Urinary bladder (tissue), 4 donors: Measurements from ENCODE around the gene HLA-DPA1. TPM values are rescaled to one million over a fixed set of nuclear protein-coding genes. Genes with fewer than 3 reads are reported as not detected.

ENCODE experiments used
- DNase-seq: peaks from one replicate; pipeline ENCODE4 v3.0.0-alpha.2; 2015; ENCODE audit errors: extremely low spot score
- H3K27ac ChIP-seq: one replicate; pipeline ENCODE4 v1.5.1; 2013; ENCODE audit warnings: low read depth, mild to moderate bottlenecking, moderate library complexity
- H3K36me3 ChIP-seq: one replicate; pipeline ENCODE4 v1.6.1; 2013; ENCODE audit warnings: mild to moderate bottlenecking, moderate library complexity; ENCODE audit not compliant: insufficient read depth
- H3K4me1 ChIP-seq: one replicate; pipeline ENCODE4 v1.6.1; 2013; ENCODE audit warnings: mild to moderate bottlenecking, moderate library complexity; ENCODE audit not compliant: insufficient read depth
- H3K4me3 ChIP-seq: one replicate; pipeline ENCODE4 v1.5.1; 2013; ENCODE audit warnings: low read depth, low read length
- WGBS: extraction: QIAGEN DNeasy Blood & Tissue Kit; methylation state at CpG from one replicate; pipeline ENCODE4 v1.1.7; 2013; 5-methylcytosine and 5-hydroxymethylcytosine counted together
- polyA plus RNA-seq: library from polyadenylated mRNA; stranded (reverse); fragments of 200-250 nt; gene quantifications from one replicate; pipeline ENCODE4 v1.2.3, GENCODE V29; 2013
- total RNA-seq: library from RNA; depleted of rRNA; stranded (reverse); fragments of >200 nt; gene quantifications from one replicate; pipeline ENCODE4 v1.2.3, GENCODE V29; 2014
- donor health status: healthy with polysubstance abuse.
- donor health status: healthy.

The HLA-DPA1 gene
- total and polyA plus RNA-seq, 2 donors: 25.4 to 51.6 TPM

DNA sequence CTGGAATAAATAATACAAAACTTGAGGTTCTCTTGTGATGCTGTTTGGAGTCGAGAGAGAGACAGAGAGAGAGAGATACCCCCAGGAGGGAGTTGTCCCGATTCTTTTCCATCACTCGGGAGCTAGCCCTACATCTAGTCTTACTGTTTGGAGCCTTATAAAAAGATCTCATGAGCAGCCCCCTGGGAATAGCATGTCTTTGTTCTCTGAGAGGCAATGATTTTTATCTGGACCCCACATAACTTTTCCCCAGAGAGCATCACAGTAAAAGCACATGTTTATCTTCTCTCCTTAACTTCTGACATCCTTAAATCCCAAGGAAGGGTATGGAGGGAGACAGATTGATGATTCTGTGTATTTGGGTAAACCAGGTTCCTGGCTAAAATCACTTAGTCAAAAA lies 43.2 kb downstream of the HLA-DPA1 start:
- DNase-seq: no peak
- Histone ChIP-seq H3K27ac (no peak overlapping the region), H3K4me1 (no peaks in the 10 kb centered on the region), H3K36me3 (no peaks in the 10 kb centered on the region), H3K4me3 (no peak overlapping the region)
- 27% methylated on average over 3 of the region's 3 CpGs for WGBS

DNA sequence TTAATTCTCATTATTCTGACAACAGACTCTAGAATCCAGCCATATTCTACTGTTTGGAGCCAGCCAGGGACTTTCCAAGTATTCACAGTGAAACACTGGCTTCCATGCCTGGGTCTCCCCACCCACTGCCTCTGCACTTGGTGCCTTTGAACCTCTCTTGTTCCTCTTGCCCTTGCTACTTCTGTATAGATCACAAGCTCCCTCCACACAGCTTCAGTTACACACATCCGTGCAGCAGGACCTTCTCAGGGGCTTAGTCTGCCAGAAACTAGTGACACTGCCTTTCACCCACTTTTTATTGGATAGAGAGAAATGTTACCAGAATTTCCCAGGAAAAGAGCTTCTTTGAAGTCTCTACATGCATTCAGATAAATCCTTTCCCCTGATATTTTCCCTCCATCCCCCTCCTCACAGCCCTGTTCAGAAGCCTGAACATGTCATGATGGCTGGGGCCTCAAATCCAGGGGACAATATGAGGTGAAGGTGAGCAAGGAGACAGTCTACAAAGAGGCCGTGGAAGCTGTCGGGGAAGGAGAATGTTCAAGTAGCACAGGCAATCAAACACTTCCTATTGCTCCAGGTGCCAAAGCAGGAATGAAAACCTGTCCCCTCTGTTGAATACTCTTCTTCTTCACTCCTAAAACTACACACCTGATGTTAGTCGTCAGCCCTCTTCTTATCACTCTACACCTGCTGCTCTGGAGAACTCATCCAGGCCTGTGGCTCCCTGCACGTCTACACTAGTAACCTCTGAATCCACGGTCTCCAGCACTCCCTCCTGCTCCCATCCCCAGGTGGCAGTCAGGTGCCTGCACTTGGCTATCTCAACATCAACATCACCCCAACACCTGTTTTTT lies 43.9 kb downstream of the HLA-DPA1 start:
- Histone ChIP-seq H3K36me3 (no peaks in the 10 kb centered on the region), H3K4me1 (no peaks in the 10 kb centered on the region), H3K27ac (no peak overlapping the region), H3K4me3 (no peak overlapping the region)
- no peak for DNase-seq
- 45% methylated on average over 6 of the region's 6 CpGs for WGBS

DNA sequence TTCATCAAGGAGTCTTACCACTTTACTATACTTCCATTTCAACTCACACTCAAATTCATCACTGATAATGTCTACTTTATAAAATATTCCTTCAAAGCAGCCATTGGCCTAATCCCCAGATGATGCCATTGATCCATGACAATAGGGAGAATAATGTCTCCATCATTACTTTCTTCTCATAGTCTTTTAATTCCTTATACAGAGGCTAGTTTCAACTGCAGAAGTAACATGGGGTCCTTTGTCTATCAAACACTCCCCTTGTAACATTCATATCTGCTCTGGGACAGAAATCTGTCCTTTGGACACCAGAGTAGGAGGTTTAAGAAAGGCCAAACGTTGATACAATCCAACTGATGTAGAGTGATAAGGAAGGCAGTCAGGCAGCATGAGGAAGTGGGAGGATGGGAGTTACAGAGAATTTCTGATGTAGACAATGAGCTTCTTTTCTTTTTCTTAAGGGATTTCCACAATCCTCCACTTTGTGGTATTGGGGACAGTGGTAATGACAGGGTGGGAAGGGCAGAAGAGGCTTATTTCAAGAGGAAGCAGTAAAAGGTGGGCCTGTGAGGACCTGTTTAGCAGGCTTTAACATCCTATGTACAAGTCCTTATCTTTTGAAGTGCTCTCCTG lies 45.1 kb downstream of the HLA-DPA1 start:
- no peak overlapping the region for H3K27ac ChIP-seq
- H3K4me1 ChIP-seq: no peaks in the 10 kb centered on the region
- no peaks in the 10 kb centered on the region for H3K36me3 ChIP-seq
- DNase-seq: no peak
- 3% methylated on average over 1 of the region's 1 CpG for WGBS
- no peak overlapping the region for H3K4me3 ChIP-seq

DNA sequence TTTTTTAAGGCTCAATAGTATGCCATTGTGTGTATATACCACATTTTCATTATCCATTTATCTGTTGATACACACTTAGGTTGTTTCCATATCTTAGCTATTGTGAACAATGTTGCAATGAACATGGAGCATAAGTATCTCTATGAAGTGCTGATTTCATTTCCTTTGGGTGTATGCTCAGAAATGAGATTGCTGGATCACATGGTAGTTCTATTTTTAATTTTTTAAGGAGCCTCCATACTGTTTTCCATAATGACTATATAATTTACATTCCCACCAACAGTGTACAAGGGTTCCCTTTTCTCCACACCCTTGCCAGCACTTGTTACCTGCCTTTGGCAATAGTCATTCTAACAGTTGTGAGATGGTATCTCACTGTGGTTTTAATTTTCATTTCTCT lies 48.9 kb downstream of the HLA-DPA1 start:
- no peak overlapping the region for H3K4me3 ChIP-seq
- H3K36me3 ChIP-seq: no peaks in the 10 kb centered on the region
- no peak for DNase-seq
- no peak overlapping the region for H3K27ac ChIP-seq
- H3K4me1 ChIP-seq: no peaks in the 10 kb centered on the region

DNA sequence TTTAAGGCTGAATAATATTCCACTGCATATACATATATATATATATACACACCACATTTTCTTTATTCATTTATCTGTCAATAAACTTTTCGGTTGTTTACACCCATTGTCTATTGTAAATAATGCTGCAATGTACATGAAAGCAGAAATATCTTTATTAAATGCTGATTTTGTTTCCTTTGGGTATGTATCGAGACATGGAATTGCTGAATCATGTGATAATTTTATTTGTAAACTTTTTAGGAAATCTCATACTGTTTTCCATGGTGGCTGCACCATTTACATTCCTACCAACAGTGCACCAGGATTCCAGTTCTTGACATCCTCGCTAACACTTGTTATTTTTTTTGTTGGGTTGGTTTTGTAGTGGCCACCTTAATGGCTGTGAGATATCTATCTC lies 49.9 kb downstream of the HLA-DPA1 start:
- H3K4me3 ChIP-seq: no peak overlapping the region
- WGBS: 56% methylated on average over 3 of the region's 3 CpGs
- no peak for DNase-seq
- H3K4me1 ChIP-seq: no peaks in the 10 kb centered on the region
- no peaks in the 10 kb centered on the region for H3K36me3 ChIP-seq
- no peak overlapping the region for H3K27ac ChIP-seq

DNA sequence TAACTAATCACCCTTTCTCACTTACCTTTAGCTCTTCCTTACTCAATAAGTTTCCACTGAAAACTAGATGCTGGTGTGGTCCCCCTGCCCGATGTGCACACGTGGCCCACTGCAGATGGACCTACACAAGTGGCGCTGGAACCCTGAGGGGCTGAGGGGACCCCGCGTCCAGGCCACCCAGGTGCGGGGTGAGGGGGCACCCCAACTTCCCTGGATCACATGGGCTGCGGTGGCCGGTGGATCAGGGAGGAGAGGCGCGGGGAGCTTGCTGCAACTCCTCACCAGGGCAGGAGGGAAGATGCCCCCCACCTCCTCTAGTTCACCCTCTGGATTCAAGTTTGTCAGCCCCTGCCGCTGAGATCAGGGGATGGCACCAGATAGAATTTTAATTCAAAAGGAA lies 51.5 kb downstream of the HLA-DPA1 start:
- Histone ChIP-seq H3K27ac (no peak overlapping the region), H3K4me3 (no peak overlapping the region), H3K4me1 (no peaks in the 10 kb centered on the region), H3K36me3 (no peaks in the 10 kb centered on the region)
- WGBS: 88% methylated on average over 11 of the region's 11 CpGs
- DNase-seq: no peak

DNA sequence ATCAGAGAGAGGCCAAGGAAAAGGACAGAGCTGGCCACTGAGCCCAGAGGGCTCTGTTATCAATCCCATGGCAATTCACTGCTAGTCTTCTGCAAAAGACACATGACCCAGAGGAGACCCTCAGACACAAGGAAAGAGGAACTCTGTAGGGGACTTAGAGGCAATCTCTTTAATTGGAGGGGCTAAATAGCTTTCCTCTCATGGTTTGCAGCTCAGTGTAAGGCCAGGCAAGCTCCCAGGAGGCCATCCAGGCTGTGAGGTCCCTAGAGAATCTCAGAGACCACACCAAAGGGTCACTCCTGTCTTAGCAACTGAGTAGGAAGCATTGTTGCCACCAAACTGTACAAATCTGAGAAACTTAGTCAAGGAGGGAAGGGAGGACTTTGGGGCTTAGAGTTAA lies 54.1 kb downstream of the HLA-DPA1 start:
- Histone ChIP-seq H3K4me1 (no peaks in the 10 kb centered on the region), H3K27ac (peak overlapping the region; percentile 75), H3K4me3 (no peak overlapping the region), H3K36me3 (no peaks in the 10 kb centered on the region)
- DNase-seq: no peak

DNA sequence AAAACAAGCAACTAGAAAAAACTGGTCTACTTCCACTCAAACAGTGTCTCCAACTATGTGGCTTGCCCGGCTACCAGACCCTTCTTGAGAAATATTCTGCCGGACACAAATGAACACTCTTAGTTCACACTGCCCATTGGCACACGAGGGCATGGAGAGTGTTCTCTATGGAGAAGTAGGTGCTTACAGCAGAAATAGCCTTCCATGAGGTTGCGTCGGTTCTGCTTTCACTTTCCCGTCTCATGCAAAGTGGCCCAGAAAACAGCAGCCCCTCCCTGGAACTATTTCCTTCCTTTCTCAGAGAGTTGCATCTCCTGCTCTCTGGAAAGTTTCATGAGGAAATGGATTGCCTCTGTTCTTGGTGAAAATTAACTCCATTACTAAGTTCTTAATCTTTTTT lies 54.5 kb downstream of the HLA-DPA1 start:
- Histone ChIP-seq H3K36me3 (no peaks in the 10 kb centered on the region), H3K4me3 (peak overlapping the region; percentile 15), H3K4me1 (no peaks in the 10 kb centered on the region), H3K27ac (peak overlapping the region; percentile 75)
- no peak for DNase-seq
- 10% methylated on average over 6 of the region's 6 CpGs for WGBS

DNA sequence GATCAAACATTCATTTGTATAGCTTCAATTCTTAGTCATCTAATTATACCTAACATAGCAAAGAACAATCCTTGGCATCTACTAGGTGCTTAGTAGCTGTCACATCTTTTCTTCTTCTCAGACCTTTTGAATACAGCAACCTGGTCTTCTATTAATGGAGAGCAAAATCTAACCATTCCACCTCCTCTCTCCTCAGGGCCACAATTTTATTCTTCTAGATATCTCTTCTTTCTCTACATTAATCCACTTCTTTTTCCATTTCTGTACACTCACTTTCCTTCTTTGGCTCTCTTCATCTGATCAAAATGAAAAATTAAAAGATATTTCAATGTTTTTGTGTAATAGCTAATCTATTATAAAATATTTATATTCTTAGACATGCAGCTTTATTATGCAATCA lies 55.0 kb downstream of the HLA-DPA1 start:
- no peak overlapping the region for H3K4me3 ChIP-seq
- H3K36me3 ChIP-seq: no peaks in the 10 kb centered on the region
- no peak overlapping the region for H3K27ac ChIP-seq
- no peak for DNase-seq
- no peaks in the 10 kb centered on the region for H3K4me1 ChIP-seq

DNA sequence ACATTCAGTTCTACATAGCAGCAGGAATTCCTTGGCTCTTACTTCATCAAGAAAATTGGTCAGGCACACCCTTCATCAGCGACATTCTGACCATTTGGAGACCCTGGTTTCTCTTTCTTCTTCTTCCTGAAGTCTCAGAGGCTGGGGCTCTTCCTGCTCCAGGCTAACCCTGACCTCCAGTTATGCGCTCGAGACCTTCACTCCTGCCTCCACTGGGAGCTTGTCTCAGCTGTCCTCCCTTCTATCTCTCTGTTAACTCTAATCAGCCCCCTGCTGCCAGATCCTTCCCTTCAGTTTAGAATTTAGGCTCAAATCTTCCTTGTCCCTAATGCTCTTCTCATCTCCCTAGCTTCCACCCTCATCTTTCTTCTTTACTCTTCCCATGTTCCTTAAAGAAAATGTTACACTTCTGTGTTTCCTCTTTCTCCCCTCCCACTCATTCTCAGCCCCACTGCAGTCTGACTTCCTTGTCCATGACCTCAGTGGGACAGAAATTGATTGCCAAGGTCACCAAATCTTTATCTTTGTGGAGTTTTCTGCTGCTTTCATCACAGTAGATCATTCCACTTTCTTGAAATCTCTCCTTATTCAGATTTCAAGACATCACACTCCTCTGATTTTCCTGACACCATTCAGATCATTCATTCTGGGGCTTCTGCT lies 55.6 kb downstream of the HLA-DPA1 start:
- Histone ChIP-seq H3K27ac (no peak overlapping the region), H3K4me1 (no peaks in the 10 kb centered on the region), H3K4me3 (no peak overlapping the region), H3K36me3 (no peaks in the 10 kb centered on the region)
- 85% methylated on average over 3 of the region's 3 CpGs for WGBS
- DNase-seq: no peak

DNA sequence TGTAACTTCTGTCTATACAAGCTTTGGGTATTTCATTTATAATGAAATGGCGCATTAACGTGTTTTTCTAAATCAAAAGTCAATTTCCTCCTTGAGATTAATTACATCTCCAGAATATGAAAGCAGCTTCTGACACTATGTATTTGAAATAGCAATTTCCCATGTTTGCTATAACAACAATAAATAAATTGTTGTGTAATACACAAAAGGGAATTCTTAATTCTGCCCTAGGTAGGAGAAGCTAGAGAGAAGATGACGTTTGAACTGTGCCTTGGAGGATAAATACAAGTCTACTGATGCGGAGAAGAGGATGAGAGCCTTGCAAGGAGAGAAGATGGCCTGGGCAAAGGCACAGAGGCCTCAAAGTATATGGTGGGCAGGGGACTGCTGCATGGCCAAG lies 56.4 kb downstream of the HLA-DPA1 start:
- 71% methylated on average over 4 of the region's 4 CpGs for WGBS
- Histone ChIP-seq H3K4me1 (no peaks in the 10 kb centered on the region), H3K36me3 (no peaks in the 10 kb centered on the region), H3K27ac (no peak overlapping the region), H3K4me3 (no peak overlapping the region)
- DNase-seq: no peak

DNA sequence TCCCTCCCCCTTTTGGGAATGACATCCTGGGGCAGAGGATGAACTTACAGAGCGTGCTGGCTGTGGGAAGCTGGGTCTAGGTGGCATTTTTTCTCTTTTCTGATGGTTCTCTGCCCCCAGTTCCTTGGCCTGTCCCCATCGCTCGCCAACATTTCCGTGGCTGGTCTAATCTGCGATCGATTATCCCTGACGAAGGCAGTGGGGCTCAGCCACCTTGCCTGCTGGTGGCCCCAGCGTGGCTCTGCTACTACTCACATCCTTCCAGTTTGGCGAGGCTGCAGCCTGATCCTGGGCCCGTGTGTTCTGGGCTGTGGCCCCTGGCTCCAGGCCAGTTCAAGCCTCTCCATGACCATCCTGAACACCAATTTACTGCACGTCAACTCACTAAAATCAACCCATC lies 57.7 kb downstream of the HLA-DPA1 start:
- no peaks in the 10 kb centered on the region for H3K4me1 ChIP-seq
- H3K36me3 ChIP-seq: no peaks in the 10 kb centered on the region
- 73% methylated on average over 11 of the region's 11 CpGs for WGBS
- no peak for DNase-seq
- H3K4me3 ChIP-seq: no peak overlapping the region
- no peak overlapping the region for H3K27ac ChIP-seq

DNA sequence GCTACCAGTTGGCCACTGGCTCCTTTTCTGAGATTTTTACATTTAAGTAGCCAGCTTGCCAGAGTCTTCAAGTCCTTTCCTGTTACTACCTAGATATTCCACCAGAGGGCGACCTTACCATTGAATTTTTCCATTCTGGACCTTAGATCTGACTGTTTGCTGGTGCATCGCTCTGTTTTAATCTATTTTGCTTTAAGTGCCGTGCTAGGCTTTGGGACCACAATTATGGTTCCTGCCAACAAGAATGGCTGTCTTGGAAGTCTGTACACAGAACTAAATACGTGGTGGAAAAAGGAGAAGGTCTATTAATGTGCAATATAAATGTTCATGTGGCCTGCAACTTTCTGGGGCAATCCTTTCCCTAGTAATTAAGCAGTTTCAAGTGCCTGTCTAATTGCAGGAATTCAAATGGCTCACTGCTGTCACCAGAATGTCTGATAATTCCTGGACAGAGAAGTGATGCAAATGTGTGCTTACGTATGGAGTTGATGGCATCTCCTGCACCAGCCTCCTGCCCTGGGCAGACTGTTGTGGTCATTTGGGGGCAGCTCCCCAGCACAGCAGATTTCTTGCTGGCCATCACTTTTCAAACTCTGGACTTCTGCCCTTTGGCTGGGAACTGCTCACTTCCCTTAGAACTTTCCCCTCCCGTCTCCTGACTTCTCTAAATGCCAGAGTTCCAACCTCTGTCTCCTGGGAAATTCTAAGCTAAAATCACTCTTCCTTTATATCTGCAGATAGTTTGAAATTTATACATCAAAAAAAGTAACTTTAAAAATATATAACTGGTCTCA lies 58.4 kb downstream of the HLA-DPA1 start:
- Histone ChIP-seq H3K36me3 (no peaks in the 10 kb centered on the region), H3K4me1 (no peaks in the 10 kb centered on the region), H3K4me3 (no peak overlapping the region), H3K27ac (no peak overlapping the region)
- 18% methylated on average over 6 of the region's 6 CpGs for WGBS
- DNase-seq: peak; percentile 69
